Astrocyte of the cerebellum (primary cell): ENCODE measurements around the gene MRTFB.

ENCODE experiments used
- DNase-seq: peaks from one replicate; pipeline ENCODE4 v3.0.0-alpha.2; 2011; ENCODE audit warnings: low read depth
- H3K4me3 ChIP-seq: 2 replicates; pipeline ENCODE4 v1.5.1; 2011; ENCODE audit warnings: mild to moderate bottlenecking, low read depth, low read length, moderate library complexity
- CTCF ChIP-seq: IDR thresholded peaks from 2 replicates; pipeline ENCODE4 v1.5.1; 2012; ENCODE audit warnings: low read length, low read depth, moderate library complexity, mild to moderate bottlenecking; ENCODE audit errors: missing control alignments
- in situ Hi-C: cut with HindIII; loops from 2 replicates; pipeline ENCODE4 v1.10.0; 2017; ENCODE audit warnings: low sequenced_read_pairs

Gene MRTFB

GRCh38 chr16:14291286-14291685 is 220.2 kb downstream of the MRTFB start:
- in situ Hi-C loops, result no loop called here
- H3K4me3 ChIP-seq, result no peak overlapping the region
- DNase-seq, result no peak
- TF ChIP-seq CTCF, result no peak

- DNase-seq, result no peak
- H3K4me3 ChIP-seq, result no peak overlapping the region
- in situ Hi-C loops, result no loop called here
- no peak for TF ChIP-seq CTCF
Observed at GRCh38 chr16:14292051-14292825, 221.1 kb downstream of the MRTFB start.

GRCh38 chr16:14296663-14297062 is 225.5 kb downstream of the MRTFB start:
- in situ Hi-C loops, result loop anchor here (5.0 kb wide), 1 partner anchor 211 kb away; no protein-coding TSS in a partner anchor
- TF ChIP-seq CTCF, result no peak
- no peak overlapping the region for H3K4me3 ChIP-seq
- DNase-seq, result no peak

GRCh38 chr16:14298374-14299122 is 227.4 kb downstream of the MRTFB start:
- H3K4me3 ChIP-seq, result no peak overlapping the region
- in situ Hi-C loops, result loop anchor here (5.0 kb wide), 1 partner anchor 209 kb away; no protein-coding TSS in a partner anchor
- no peak for DNase-seq
- no peak for TF ChIP-seq CTCF

- H3K4me3 ChIP-seq, result no peak overlapping the region
- TF ChIP-seq CTCF, result peak; percentile 69
- in situ Hi-C loops, result no loop called here
- peak; percentile 74 for DNase-seq
Observed at GRCh38 chr16:14300705-14301168, 229.6 kb downstream of the MRTFB start.

GRCh38 chr16:14301169-14302030 is 230.3 kb downstream of the MRTFB start:
- no peak for TF ChIP-seq CTCF
- peak overlapping the region; percentile 80 for H3K4me3 ChIP-seq
- in situ Hi-C loops, result no loop called here
- DNase-seq, result no peak
